ENCODE measurements around the gene CAPZB.

GRCh38 chr1:19310720-19311502 lies 174.4 kb downstream of the CAPZB start:
- TF ChIP-seq, protein P1, sequence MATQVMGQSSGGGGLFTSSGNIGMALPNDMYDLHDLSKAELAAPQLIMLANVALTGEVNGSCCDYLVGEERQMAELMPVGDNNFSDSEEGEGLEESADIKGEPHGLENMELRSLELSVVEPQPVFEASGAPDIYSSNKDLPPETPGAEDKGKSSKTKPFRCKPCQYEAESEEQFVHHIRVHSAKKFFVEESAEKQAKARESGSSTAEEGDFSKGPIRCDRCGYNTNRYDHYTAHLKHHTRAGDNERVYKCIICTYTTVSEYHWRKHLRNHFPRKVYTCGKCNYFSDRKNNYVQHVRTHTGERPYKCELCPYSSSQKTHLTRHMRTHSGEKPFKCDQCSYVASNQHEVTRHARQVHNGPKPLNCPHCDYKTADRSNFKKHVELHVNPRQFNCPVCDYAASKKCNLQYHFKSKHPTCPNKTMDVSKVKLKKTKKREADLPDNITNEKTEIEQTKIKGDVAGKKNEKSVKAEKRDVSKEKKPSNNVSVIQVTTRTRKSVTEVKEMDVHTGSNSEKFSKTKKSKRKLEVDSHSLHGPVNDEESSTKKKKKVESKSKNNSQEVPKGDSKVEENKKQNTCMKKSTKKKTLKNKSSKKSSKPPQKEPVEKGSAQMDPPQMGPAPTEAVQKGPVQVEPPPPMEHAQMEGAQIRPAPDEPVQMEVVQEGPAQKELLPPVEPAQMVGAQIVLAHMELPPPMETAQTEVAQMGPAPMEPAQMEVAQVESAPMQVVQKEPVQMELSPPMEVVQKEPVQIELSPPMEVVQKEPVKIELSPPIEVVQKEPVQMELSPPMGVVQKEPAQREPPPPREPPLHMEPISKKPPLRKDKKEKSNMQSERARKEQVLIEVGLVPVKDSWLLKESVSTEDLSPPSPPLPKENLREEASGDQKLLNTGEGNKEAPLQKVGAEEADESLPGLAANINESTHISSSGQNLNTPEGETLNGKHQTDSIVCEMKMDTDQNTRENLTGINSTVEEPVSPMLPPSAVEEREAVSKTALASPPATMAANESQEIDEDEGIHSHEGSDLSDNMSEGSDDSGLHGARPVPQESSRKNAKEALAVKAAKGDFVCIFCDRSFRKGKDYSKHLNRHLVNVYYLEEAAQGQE (IDR thresholded peaks at IDR 0.05; ENCODE audit: insufficient replicate concordance, low read depth): no peak
- TF ChIP-seq CTCF (IDR thresholded peaks at IDR 0.05; ENCODE audit: insufficient read depth, low read length) (no peak), SPI1 (IDR thresholded peaks at IDR 0.05; ENCODE audit: borderline replicate concordance, low read depth) (no peak)
